Body of pancreas (tissue), 4 donors: Measurements from ENCODE around the gene RFX8.

Experiments used
- POLR2A ChIP-seq, 3 donors: fragments of 450-650 bp; IDR thresholded peaks; one replicate each; pipeline ENCODE4 v1.6.1; 2016; ENCODE audit warnings: antibody characterized with exemption in 3 of 3, mild to moderate bottlenecking in 2 of 3
- TF ChIP-seq, protein P1 (sequence below), 7 experiments: fragments of 450-650 bp in 4 of 7; fragments of 200-600 bp in 3 of 7; sonication (generic) in 3 of 7; IDR thresholded peaks; one replicate each; pipeline ENCODE4 v1.5.1; 2016 to 2019; ENCODE audit warnings: antibody characterized with exemption in 7 of 7

- TF ChIP-seq, protein P1, sequence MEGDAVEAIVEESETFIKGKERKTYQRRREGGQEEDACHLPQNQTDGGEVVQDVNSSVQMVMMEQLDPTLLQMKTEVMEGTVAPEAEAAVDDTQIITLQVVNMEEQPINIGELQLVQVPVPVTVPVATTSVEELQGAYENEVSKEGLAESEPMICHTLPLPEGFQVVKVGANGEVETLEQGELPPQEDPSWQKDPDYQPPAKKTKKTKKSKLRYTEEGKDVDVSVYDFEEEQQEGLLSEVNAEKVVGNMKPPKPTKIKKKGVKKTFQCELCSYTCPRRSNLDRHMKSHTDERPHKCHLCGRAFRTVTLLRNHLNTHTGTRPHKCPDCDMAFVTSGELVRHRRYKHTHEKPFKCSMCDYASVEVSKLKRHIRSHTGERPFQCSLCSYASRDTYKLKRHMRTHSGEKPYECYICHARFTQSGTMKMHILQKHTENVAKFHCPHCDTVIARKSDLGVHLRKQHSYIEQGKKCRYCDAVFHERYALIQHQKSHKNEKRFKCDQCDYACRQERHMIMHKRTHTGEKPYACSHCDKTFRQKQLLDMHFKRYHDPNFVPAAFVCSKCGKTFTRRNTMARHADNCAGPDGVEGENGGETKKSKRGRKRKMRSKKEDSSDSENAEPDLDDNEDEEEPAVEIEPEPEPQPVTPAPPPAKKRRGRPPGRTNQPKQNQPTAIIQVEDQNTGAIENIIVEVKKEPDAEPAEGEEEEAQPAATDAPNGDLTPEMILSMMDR (IDR thresholded peaks at IDR 0.05), result no peak
- no peak for TF ChIP-seq POLR2A (IDR thresholded peaks at IDR 0.05)
These were observed 25.3 kb upstream of the RFX8 start for GRCh38 chr2:101500180-101500579.
